Immature natural killer cell (primary cell): ENCODE results near the gene CAMK1G. TPM values are rescaled to one million over a fixed set of nuclear protein-coding genes. Genes with fewer than 3 reads are reported as not detected.

Experiments
- DNase-seq, 3 donors: peaks; one replicate each; pipeline ENCODE4 v3.0.0; 2022; ENCODE audit warnings: mixed read lengths in 1 of 3
- H3K27ac Mint-ChIP-seq, 6 donors: one replicate each; pipeline ENCODE4 v1.8.0; 2020; ENCODE audit warnings: mixed read lengths in 6 of 6, mild to moderate bottlenecking in 5 of 6, inconsistent platforms in 4 of 6, moderate library complexity in 3 of 6
- H3K27me3 Mint-ChIP-seq, 3 donors: one replicate each; pipeline ENCODE4 v1.8.0; 2020 to 2021; ENCODE audit warnings: low read depth in 3 of 3, mild to moderate bottlenecking in 3 of 3, mixed read lengths in 3 of 3, moderate library complexity in 3 of 3, inconsistent platforms in 1 of 3
- H3K36me3 Mint-ChIP-seq, 3 donors: one replicate each; pipeline ENCODE4 v1.8.0; 2020; ENCODE audit warnings: mixed read lengths in 3 of 3, inconsistent platforms in 2 of 3, mild to moderate bottlenecking in 2 of 3
- H3K4me1 Mint-ChIP-seq, 2 donors: one replicate each; pipeline ENCODE4 v1.8.0; 2020; ENCODE audit warnings: inconsistent platforms in 2 of 2, mild to moderate bottlenecking in 2 of 2, mixed read lengths in 2 of 2, moderate library complexity in 1 of 2
- H3K4me3 Mint-ChIP-seq, 5 donors: one replicate each; pipeline ENCODE4 v1.8.0; 2020; ENCODE audit warnings: mild to moderate bottlenecking in 5 of 5, mixed read lengths in 5 of 5, inconsistent platforms in 3 of 5, moderate library complexity in 3 of 5
- H3K9me3 Mint-ChIP-seq, 6 donors: one replicate each; pipeline ENCODE4 v1.8.0; 2020; ENCODE audit warnings: mild to moderate bottlenecking in 6 of 6, mixed read lengths in 6 of 6, inconsistent platforms in 4 of 6, moderate library complexity in 3 of 6
- polyA plus RNA-seq, 3 donors: library from polyadenylated mRNA; unstranded; fragments of 300-500 nt; fragmentation: Illumina TruSeq; gene quantifications; one replicate each; pipeline ENCODE4 v1.2.3, GENCODE V29; 2021

CAMK1G gene
- polyA plus RNA-seq, result not detected

GRCh38 chr1:209583408-209583807, at the start of gene CAMK1G:
CAMK1G (plus strand) TSS chr1:209583714; CDS start chr1:209594984, 11,270 bp downstream.
- H3K27ac Mint-ChIP-seq, result no peak within 1 kb of the TSS
- peaks cover 2 to 16% (median 8%) of the 10 kb centered on the region in 3 donors for H3K27me3 Mint-ChIP-seq
- H3K9me3 Mint-ChIP-seq, result no peaks in the 10 kb centered on the region
- H3K36me3 Mint-ChIP-seq, result no peaks in the 10 kb centered on the region
- no peaks in the 10 kb centered on the region for H3K4me1 Mint-ChIP-seq
- H3K4me3 Mint-ChIP-seq, result no peak within 1 kb of the TSS
- DNase-seq, result no peak

- no peak overlapping the region for H3K4me3 Mint-ChIP-seq
- H3K36me3 Mint-ChIP-seq, result no peaks in the 10 kb centered on the region
- no peak for DNase-seq
- H3K27ac Mint-ChIP-seq, result no peak overlapping the region
- H3K4me1 Mint-ChIP-seq, result no peaks in the 10 kb centered on the region
- H3K27me3 Mint-ChIP-seq, result peaks cover 3 to 27% (median 4%) of the 10 kb centered on the region in 3 donors
- H3K9me3 Mint-ChIP-seq, result no peaks in the 10 kb centered on the region
Observed at GRCh38 chr1:209534496-209535250, 48.8 kb upstream of the CAMK1G start.

GRCh38 chr1:209536843-209537242, 46.7 kb upstream of the CAMK1G start:
- DNase-seq, result no peak
- H3K27me3 Mint-ChIP-seq, result peaks cover 3 to 27% (median 7%) of the 10 kb centered on the region in 3 donors
- no peaks in the 10 kb centered on the region for H3K9me3 Mint-ChIP-seq
- H3K36me3 Mint-ChIP-seq, result no peaks in the 10 kb centered on the region
- H3K27ac Mint-ChIP-seq, result no peak overlapping the region
- H3K4me3 Mint-ChIP-seq, result no peak overlapping the region
- no peaks in the 10 kb centered on the region for H3K4me1 Mint-ChIP-seq

GRCh38 chr1:209537336-209538114, 46.0 kb upstream of the CAMK1G start:
- no peaks in the 10 kb centered on the region for H3K9me3 Mint-ChIP-seq
- H3K36me3 Mint-ChIP-seq, result no peaks in the 10 kb centered on the region
- H3K4me3 Mint-ChIP-seq, result no peak overlapping the region
- peaks cover 3 to 22% (median 7%) of the 10 kb centered on the region in 3 donors for H3K27me3 Mint-ChIP-seq
- H3K27ac Mint-ChIP-seq, result no peak overlapping the region
- H3K4me1 Mint-ChIP-seq, result no peaks in the 10 kb centered on the region
- DNase-seq, result no peak

GRCh38 chr1:209539576-209539975, 43.9 kb upstream of the CAMK1G start:
- no peaks in the 10 kb centered on the region for H3K9me3 Mint-ChIP-seq
- no peak overlapping the region for H3K27ac Mint-ChIP-seq
- no peaks in the 10 kb centered on the region for H3K36me3 Mint-ChIP-seq
- DNase-seq, result no peak
- peaks cover 5 to 22% (median 7%) of the 10 kb centered on the region in 3 donors for H3K27me3 Mint-ChIP-seq
- H3K4me3 Mint-ChIP-seq, result no peak overlapping the region
- H3K4me1 Mint-ChIP-seq, result no peaks in the 10 kb centered on the region

- Mint-ChIP-seq H3K4me3 (no peak overlapping the region), H3K9me3 (no peaks in the 10 kb centered on the region), H3K36me3 (no peaks in the 10 kb centered on the region), H3K4me1 (no peaks in the 10 kb centered on the region), H3K27me3 (peaks cover 5 to 16% (median 5%) of the 10 kb centered on the region in 3 donors), H3K27ac (no peak overlapping the region)
- no peak for DNase-seq
Observed at GRCh38 chr1:209542585-209542984, 40.9 kb upstream of the CAMK1G start.

- Mint-ChIP-seq H3K27ac (no peak overlapping the region), H3K27me3 (peaks cover 2 to 4% (median 3%) of the 10 kb centered on the region in 3 donors), H3K4me1 (no peaks in the 10 kb centered on the region), H3K36me3 (no peaks in the 10 kb centered on the region), H3K4me3 (no peak overlapping the region), H3K9me3 (no peaks in the 10 kb centered on the region)
- no peak for DNase-seq
Observed at GRCh38 chr1:209544098-209544497, 39.4 kb upstream of the CAMK1G start.

- no peaks in the 10 kb centered on the region for H3K4me1 Mint-ChIP-seq
- H3K9me3 Mint-ChIP-seq, result no peaks in the 10 kb centered on the region
- H3K27ac Mint-ChIP-seq, result no peak overlapping the region
- no peak overlapping the region for H3K4me3 Mint-ChIP-seq
- DNase-seq, result no peak
- H3K27me3 Mint-ChIP-seq, result peaks cover 2 to 4% (median 3%) of the 10 kb centered on the region in 3 donors
- no peaks in the 10 kb centered on the region for H3K36me3 Mint-ChIP-seq
Observed at GRCh38 chr1:209545423-209545822, 38.1 kb upstream of the CAMK1G start.

GRCh38 chr1:209546390-209547085, 37.0 kb upstream of the CAMK1G start:
- Mint-ChIP-seq H3K27me3 (peaks cover 0 to 6% (median 3%) of the 10 kb centered on the region in 3 donors), H3K9me3 (no peaks in the 10 kb centered on the region), H3K27ac (no peak overlapping the region), H3K4me1 (no peaks in the 10 kb centered on the region), H3K4me3 (no peak overlapping the region), H3K36me3 (no peaks in the 10 kb centered on the region)
- DNase-seq, result no peak

- no peak overlapping the region for H3K27ac Mint-ChIP-seq
- no peak for DNase-seq
- H3K4me3 Mint-ChIP-seq, result no peak overlapping the region
- H3K27me3 Mint-ChIP-seq, result peaks cover 0 to 6% (median 3%) of the 10 kb centered on the region in 3 donors
- no peaks in the 10 kb centered on the region for H3K36me3 Mint-ChIP-seq
- H3K9me3 Mint-ChIP-seq, result no peaks in the 10 kb centered on the region
- no peaks in the 10 kb centered on the region for H3K4me1 Mint-ChIP-seq
Observed at GRCh38 chr1:209547626-209548025, 35.9 kb upstream of the CAMK1G start.

GRCh38 chr1:209549443-209550205, 33.9 kb upstream of the CAMK1G start:
- H3K9me3 Mint-ChIP-seq, result no peaks in the 10 kb centered on the region
- no peak overlapping the region for H3K27ac Mint-ChIP-seq
- H3K27me3 Mint-ChIP-seq, result peaks cover 0 to 4% (median 3%) of the 10 kb centered on the region in 3 donors

GRCh38 chr1:209550519-209550918, 33.0 kb upstream of the CAMK1G start:
- Mint-ChIP-seq H3K27ac (no peak overlapping the region), H3K36me3 (no peaks in the 10 kb centered on the region), H3K4me1 (no peaks in the 10 kb centered on the region), H3K4me3 (no peak overlapping the region), H3K9me3 (no peaks in the 10 kb centered on the region), H3K27me3 (peaks cover 0 to 4% (median 2%) of the 10 kb centered on the region in 3 donors)
- DNase-seq, result no peak

More at GRCh38 chr1:209549443-209550205, 33.9 kb upstream of the CAMK1G start:
- H3K4me3 Mint-ChIP-seq, result no peak overlapping the region
- DNase-seq, result no peak
- no peaks in the 10 kb centered on the region for H3K4me1 Mint-ChIP-seq
- no peaks in the 10 kb centered on the region for H3K36me3 Mint-ChIP-seq
